ENCODE data around the gene VTA1.

The VTA1 gene

GRCh38 chr6:142195862-142196541, 48.9 kb downstream of the VTA1 start:
- no peak for TF ChIP-seq ARNT (IDR thresholded peaks at IDR 0.05)
- TF ChIP-seq L3MBTL2 (conservative IDR thresholded peaks at IDR 0.05): no peak
- TF ChIP-seq FOXA1 (IDR thresholded peaks at IDR 0.05): no peak
- TF ChIP-seq ELF4 (IDR thresholded peaks at IDR 0.05): no peak
- TF ChIP-seq NFRKB (IDR thresholded peaks at IDR 0.05): no peak
- TF ChIP-seq ZNF384 (IDR thresholded peaks at IDR 0.05): no peak
- no peak for TF ChIP-seq PKNOX1 (IDR thresholded peaks at IDR 0.05)
- no peak for TF ChIP-seq TARDBP (IDR thresholded peaks at IDR 0.05)
- TF ChIP-seq SP1 (IDR thresholded peaks at IDR 0.05): no peak
- no peak for TF ChIP-seq BHLHE40 (IDR thresholded peaks at IDR 0.05; ENCODE audit: borderline replicate concordance)
- ChIA-PET CTCF (interaction anchor here (0.6 to 1.0 kb wide), 3 partner anchors 9 to 349 kb away, joined by 3 to 4 read pairs (median 3); no protein-coding TSS in a partner anchor), POLR2A (no interaction called here)
- no peak for DNase-seq (ENCODE audit: extremely low spot score)

GRCh38 chr6:142200846-142201628, 54.0 kb downstream of the VTA1 start:
- POLR2A ChIA-PET: no interaction called here
- TF ChIP-seq HDGF (IDR thresholded peaks at IDR 0.05; ENCODE audit: borderline replicate concordance) (no peak), SUZ12 (IDR thresholded peaks at IDR 0.05) (no peak)
- CTCF ChIA-PET: no interaction called here
- no peak for DNase-seq (ENCODE audit: extremely low spot score)

GRCh38 chr6:142207265-142207877, 60.3 kb downstream of the VTA1 start:
- peak; percentile 72 for DNase-seq (ENCODE audit: extremely low spot score)
- CTCF ChIA-PET: interaction anchor here (0.7 to 1.7 kb wide), 9 partner anchors 11 to 267 kb away, joined by 3 to 10 read pairs (median 4); partner anchors contain the start of genes NMBR and VTA1
- TF ChIP-seq HDGF (IDR thresholded peaks at IDR 0.05; ENCODE audit: borderline replicate concordance): no peak
- no peak for TF ChIP-seq CTBP1 (IDR thresholded peaks at IDR 0.05; ENCODE audit: borderline replicate concordance)
- TF ChIP-seq ELF4 (IDR thresholded peaks at IDR 0.05): no peak
- no peak for TF ChIP-seq ARNT (IDR thresholded peaks at IDR 0.05)
- TF ChIP-seq L3MBTL2 (conservative IDR thresholded peaks at IDR 0.05): no peak
- no peak for TF ChIP-seq SP1 (IDR thresholded peaks at IDR 0.05)
- no peak for TF ChIP-seq SUZ12 (IDR thresholded peaks at IDR 0.05)
- no peak for TF ChIP-seq BHLHE40 (IDR thresholded peaks at IDR 0.05; ENCODE audit: borderline replicate concordance)
- no peak for TF ChIP-seq FOXA1 (IDR thresholded peaks at IDR 0.05)
- no peak for TF ChIP-seq FOXK2 (IDR thresholded peaks at IDR 0.05)
- TF ChIP-seq ZNF384 (IDR thresholded peaks at IDR 0.05): no peak
- TF ChIP-seq NFRKB (IDR thresholded peaks at IDR 0.05): no peak
- TF ChIP-seq FOXM1 (IDR thresholded peaks at IDR 0.05; ENCODE audit: borderline replicate concordance): no peak
- no peak for TF ChIP-seq LEF1 (IDR thresholded peaks at IDR 0.05; ENCODE audit: borderline replicate concordance)
- TF ChIP-seq TARDBP (IDR thresholded peaks at IDR 0.05): no peak
- TF ChIP-seq PKNOX1 (IDR thresholded peaks at IDR 0.05): no peak
- POLR2A ChIA-PET: no interaction called here

- TF ChIP-seq ZNF384 (IDR thresholded peaks at IDR 0.05): no peak
- no peak for TF ChIP-seq TARDBP (IDR thresholded peaks at IDR 0.05)
- TF ChIP-seq HDGF (IDR thresholded peaks at IDR 0.05; ENCODE audit: borderline replicate concordance): no peak
- TF ChIP-seq FOXK2 (IDR thresholded peaks at IDR 0.05): no peak
- ChIA-PET POLR2A (no interaction called here), CTCF (no interaction called here)
- no peak for DNase-seq (ENCODE audit: extremely low spot score)
Observed at GRCh38 chr6:142210606-142211005, 63.5 kb downstream of the VTA1 start.

- CTCF ChIA-PET: no interaction called here
- no peak for DNase-seq (ENCODE audit: extremely low spot score)
- POLR2A ChIA-PET: no interaction called here
- no peak for TF ChIP-seq ELF4 (IDR thresholded peaks at IDR 0.05)
- no peak for TF ChIP-seq CTBP1 (IDR thresholded peaks at IDR 0.05; ENCODE audit: borderline replicate concordance)
- no peak for TF ChIP-seq SUZ12 (IDR thresholded peaks at IDR 0.05)
- no peak for TF ChIP-seq ARNT (IDR thresholded peaks at IDR 0.05)
- no peak for TF ChIP-seq L3MBTL2 (conservative IDR thresholded peaks at IDR 0.05)
- no peak for TF ChIP-seq LEF1 (IDR thresholded peaks at IDR 0.05; ENCODE audit: borderline replicate concordance)
- TF ChIP-seq FOXK2 (IDR thresholded peaks at IDR 0.05): no peak
- TF ChIP-seq TARDBP (IDR thresholded peaks at IDR 0.05): no peak
- TF ChIP-seq SP1 (IDR thresholded peaks at IDR 0.05): no peak
- no peak for TF ChIP-seq PKNOX1 (IDR thresholded peaks at IDR 0.05)
- no peak for TF ChIP-seq NFRKB (IDR thresholded peaks at IDR 0.05)
- TF ChIP-seq FOXA1 (IDR thresholded peaks at IDR 0.05): no peak
- no peak for TF ChIP-seq BHLHE40 (IDR thresholded peaks at IDR 0.05; ENCODE audit: borderline replicate concordance)
- no peak for TF ChIP-seq FOXM1 (IDR thresholded peaks at IDR 0.05; ENCODE audit: borderline replicate concordance)
- TF ChIP-seq ZNF384 (IDR thresholded peaks at IDR 0.05): no peak
- TF ChIP-seq HDGF (IDR thresholded peaks at IDR 0.05; ENCODE audit: borderline replicate concordance): no peak
Observed at GRCh38 chr6:142213402-142213801, 66.3 kb downstream of the VTA1 start.

GRCh38 chr6:142218446-142218845, 71.4 kb downstream of the VTA1 start:
- CTCF ChIA-PET: no interaction called here
- TF ChIP-seq ELF4 (IDR thresholded peaks at IDR 0.05) (no peak), LEF1 (IDR thresholded peaks at IDR 0.05; ENCODE audit: borderline replicate concordance) (no peak), PKNOX1 (IDR thresholded peaks at IDR 0.05) (no peak), FOXK2 (IDR thresholded peaks at IDR 0.05) (no peak), BHLHE40 (IDR thresholded peaks at IDR 0.05; ENCODE audit: borderline replicate concordance) (no peak)
- POLR2A ChIA-PET: no interaction called here
- no peak for DNase-seq (ENCODE audit: extremely low spot score)

Measured in HEK293T (cell line).